UCSD-AML1 (cell line): ENCODE data around the gene ERCC8.
A peak's percentile ranks its signal among the peaks of the same experiment; 100 is the strongest.
"Not testable (repeated sequence)": the region's sequence is repeated elsewhere in the genome, so short reads cannot be mapped to it uniquely, and the experiment has no call there.

Experiments
- DNase-seq: peaks from one replicate; lab custom pipeline; 2025; ENCODE audit not compliant: unreplicated experiment; lab: John Stamatoyannopoulos, UW

ERCC8 gene

GRCh38 chr5:60944904-60945812 is at the start of gene ERCC8, which contains the start of gene NDUFAF2:
Gene ERCC8 (minus strand): TSS chr5:60945070. CDS start chr5:60945008, 62 bp downstream.
Gene NDUFAF2 (plus strand): TSS chr5:60945205. CDS start chr5:60945256, 51 bp downstream.
- DNase-seq, result peak; percentile 86

GRCh38 chr5:60993875-60994571 is 49.2 kb upstream of the ERCC8 start:
- no peak for DNase-seq

- no peak for DNase-seq
Observed at GRCh38 chr5:60993425-60993824, 48.6 kb upstream of the ERCC8 start.

- DNase-seq, result no peak
Observed at GRCh38 chr5:60992871-60993270, 48.0 kb upstream of the ERCC8 start.

GRCh38 chr5:60989790-60990189 is 44.9 kb upstream of the ERCC8 start:
- no peak for DNase-seq

- not testable (repeated sequence) for DNase-seq
Observed at GRCh38 chr5:60982127-60982526, 37.3 kb upstream of the ERCC8 start.

GRCh38 chr5:60980511-60980910 is 35.6 kb upstream of the ERCC8 start:
- DNase-seq, result no peak

GRCh38 chr5:60978968-60979367 is 34.1 kb upstream of the ERCC8 start:
- DNase-seq, result no peak

GRCh38 chr5:60977956-60978737 is 33.3 kb upstream of the ERCC8 start:
- DNase-seq, result no peak

GRCh38 chr5:60972231-60972630 is 27.4 kb upstream of the ERCC8 start:
- DNase-seq, result no peak

- no peak for DNase-seq
Observed at GRCh38 chr5:60961685-60962084, 16.8 kb upstream of the ERCC8 start.

GRCh38 chr5:60960591-60960990 is 15.7 kb upstream of the ERCC8 start:
- DNase-seq, result no peak

GRCh38 chr5:60959156-60959555 is 14.3 kb upstream of the ERCC8 start:
- DNase-seq, result no peak

- DNase-seq, result no peak
Observed at GRCh38 chr5:60958712-60959111, 13.8 kb upstream of the ERCC8 start.

GRCh38 chr5:60958088-60958487 is 13.2 kb upstream of the ERCC8 start:
- no peak for DNase-seq

GRCh38 chr5:60955239-60955638 is 10.4 kb upstream of the ERCC8 start:
- DNase-seq, result no peak

GRCh38 chr5:60948738-60949137 is 3.9 kb upstream of the ERCC8 start:
- no peak for DNase-seq

- no peak for DNase-seq
Observed at GRCh38 chr5:60945813-60946187, 930 bp upstream of the ERCC8 start.

GRCh38 chr5:60943624-60944023 is 1.2 kb downstream of the ERCC8 start:
- no peak for DNase-seq

GRCh38 chr5:60929024-60929423 is 15.8 kb downstream of the ERCC8 start:
- no peak for DNase-seq

GRCh38 chr5:60927450-60927849 is 17.4 kb downstream of the ERCC8 start:
- DNase-seq, result no peak
